Ascending aorta (tissue), 2 donors: Measurements from ENCODE around the gene BABAM2. TPM values are rescaled to one million over a fixed set of nuclear protein-coding genes. Genes with fewer than 3 reads are reported as not detected.

Experiments
- DNase-seq, 2 donors: peaks; one replicate each; pipeline ENCODE4 v3.0.0-alpha.2; 2019; ENCODE audit warnings: low spot score in 2 of 2
- H3K27ac ChIP-seq, 2 donors: fragments of 200-600 bp; sonication (generic); one replicate each; pipeline ENCODE4 v1.5.1; 2016 to 2017; ENCODE audit warnings: mild to moderate bottlenecking in 1 of 2
- H3K27me3 ChIP-seq: fragments of 200-600 bp; sonication (generic); one replicate; pipeline ENCODE4 v1.5.1; 2017
- H3K36me3 ChIP-seq, 2 donors: fragments of 200-600 bp; sonication (generic); one replicate each; pipeline ENCODE4 v1.5.1; 2016
- H3K4me1 ChIP-seq, 2 donors: fragments of 200-600 bp; sonication (generic); one replicate each; pipeline ENCODE4 v1.5.1; 2016 to 2017; ENCODE audit warnings: mild to moderate bottlenecking in 1 of 2
- H3K4me3 ChIP-seq, 2 donors: fragments of 200-600 bp; sonication (generic); one replicate each; pipeline ENCODE4 v1.5.1; 2016 to 2017; ENCODE audit warnings: mild to moderate bottlenecking in 1 of 2
- H3K9me3 ChIP-seq, 2 donors: fragments of 200-600 bp; sonication (generic); one replicate each; pipeline ENCODE4 v1.5.1; 2016
- intact Hi-C: fragments of 100-400 bp; cut with DNase I; formaldehyde crosslinking; loops from one replicate; pipeline ENCODE4 v1.15.1; 2023
- total RNA-seq: library from RNA; depleted of rRNA; stranded (reverse); fragments of >200 nt; gene quantifications from one replicate; pipeline ENCODE4 v1.1.0, GENCODE V29; 2016
- TF ChIP-seq, protein P1 (sequence below), 3 experiments: fragments of 200-600 bp in 2 of 3; fragments of 450-650 bp in 1 of 3; sonication (generic) in 2 of 3; IDR thresholded peaks; one replicate each; pipeline ENCODE4 v1.5.1; 2016 to 2019; ENCODE audit warnings: antibody characterized with exemption in 3 of 3, mild to moderate bottlenecking in 1 of 3, moderate library complexity in 1 of 3

BABAM2 gene
- total RNA-seq, 1 donor from 2014 or later: 19.6 TPM

DNA sequence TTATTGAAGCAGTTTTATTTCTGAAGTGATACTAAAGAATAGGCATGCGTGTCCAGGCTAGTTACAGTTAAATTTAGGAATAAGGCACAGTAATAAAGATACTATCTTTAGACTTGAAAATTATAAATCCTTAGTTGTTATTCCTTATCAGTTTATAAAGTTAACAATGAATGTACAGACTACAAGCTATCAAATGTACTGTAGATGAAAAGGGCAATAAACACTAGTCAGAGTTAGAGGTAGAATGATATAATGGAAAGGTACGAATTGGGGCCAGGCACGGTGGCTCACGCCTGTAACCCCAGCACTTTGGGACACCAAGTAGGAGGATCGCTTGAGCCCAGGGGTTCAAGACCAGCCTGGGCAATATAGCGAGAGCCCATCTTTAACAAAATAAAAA lies 4.2 kb upstream of the BABAM2 start:
- Histone ChIP-seq H3K27me3 (no peaks in the 10 kb centered on the region), H3K4me1 (peaks cover 0 to 18% of the 10 kb centered on the region in 2 donors), H3K4me3 (no peak overlapping the region), H3K27ac (peak overlapping the region in 1 of 2 donors; percentile 90), H3K36me3 (no peaks in the 10 kb centered on the region), H3K9me3 (no peaks in the 10 kb centered on the region)
- DNase-seq: no peak
- intact Hi-C loops: loop anchor here (5.0 kb wide), 1 partner anchor 456 kb away; no protein-coding TSS in a partner anchor
- TF ChIP-seq, protein P1, sequence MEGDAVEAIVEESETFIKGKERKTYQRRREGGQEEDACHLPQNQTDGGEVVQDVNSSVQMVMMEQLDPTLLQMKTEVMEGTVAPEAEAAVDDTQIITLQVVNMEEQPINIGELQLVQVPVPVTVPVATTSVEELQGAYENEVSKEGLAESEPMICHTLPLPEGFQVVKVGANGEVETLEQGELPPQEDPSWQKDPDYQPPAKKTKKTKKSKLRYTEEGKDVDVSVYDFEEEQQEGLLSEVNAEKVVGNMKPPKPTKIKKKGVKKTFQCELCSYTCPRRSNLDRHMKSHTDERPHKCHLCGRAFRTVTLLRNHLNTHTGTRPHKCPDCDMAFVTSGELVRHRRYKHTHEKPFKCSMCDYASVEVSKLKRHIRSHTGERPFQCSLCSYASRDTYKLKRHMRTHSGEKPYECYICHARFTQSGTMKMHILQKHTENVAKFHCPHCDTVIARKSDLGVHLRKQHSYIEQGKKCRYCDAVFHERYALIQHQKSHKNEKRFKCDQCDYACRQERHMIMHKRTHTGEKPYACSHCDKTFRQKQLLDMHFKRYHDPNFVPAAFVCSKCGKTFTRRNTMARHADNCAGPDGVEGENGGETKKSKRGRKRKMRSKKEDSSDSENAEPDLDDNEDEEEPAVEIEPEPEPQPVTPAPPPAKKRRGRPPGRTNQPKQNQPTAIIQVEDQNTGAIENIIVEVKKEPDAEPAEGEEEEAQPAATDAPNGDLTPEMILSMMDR (IDR thresholded peaks at IDR 0.05): no peak

DNA sequence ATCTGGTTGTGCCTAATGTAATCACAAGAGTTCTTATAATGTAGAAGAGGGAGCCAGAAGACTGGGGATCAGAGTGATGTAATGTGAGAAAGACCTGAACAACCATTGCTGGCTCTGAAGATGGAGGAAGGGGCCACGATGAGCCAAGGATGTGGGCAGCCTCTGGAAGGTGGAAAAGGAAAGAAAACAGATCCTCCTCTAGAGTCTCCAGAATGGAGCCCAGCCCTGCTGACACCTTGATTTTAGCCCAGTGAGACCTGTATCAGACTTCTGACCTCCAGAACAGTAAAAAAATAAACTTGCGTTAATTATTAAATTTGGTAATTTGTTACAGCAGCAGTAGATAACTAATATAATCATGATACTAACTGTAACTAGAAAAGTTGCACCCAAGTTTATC lies 3.4 kb upstream of the BABAM2 start:
- no peak for DNase-seq
- Histone ChIP-seq H3K27me3 (no peaks in the 10 kb centered on the region), H3K36me3 (no peaks in the 10 kb centered on the region), H3K9me3 (no peaks in the 10 kb centered on the region), H3K4me1 (peaks cover 0 to 21% of the 10 kb centered on the region in 2 donors), H3K4me3 (no peak overlapping the region), H3K27ac (peak overlapping the region; percentile 90 to 95)
- TF ChIP-seq, protein P1 (IDR thresholded peaks at IDR 0.05): no peak
- intact Hi-C loops: loop anchor here (5.0 kb wide), 1 partner anchor 455 kb away; no protein-coding TSS in a partner anchor

DNA sequence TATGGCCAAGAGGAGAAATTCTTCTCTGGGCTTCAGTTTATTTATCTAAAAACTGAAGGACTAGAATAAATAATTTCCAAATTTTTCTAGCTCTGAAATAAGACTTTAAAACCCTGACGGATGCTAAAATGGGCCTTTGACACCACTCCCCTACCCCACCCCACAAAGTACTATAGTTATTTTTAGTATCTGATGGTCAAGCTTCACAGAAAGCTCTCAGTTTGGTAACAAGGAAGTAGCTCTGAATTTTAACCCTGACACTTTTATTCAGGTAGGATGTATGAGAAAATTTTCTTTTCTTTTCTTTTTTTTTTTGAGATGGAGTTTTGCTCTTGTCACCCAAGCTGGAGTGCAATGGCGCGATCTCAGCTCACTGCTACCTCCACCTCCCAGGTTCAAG lies 2.7 kb upstream of the BABAM2 start:
- H3K27ac ChIP-seq: peak overlapping the region; percentile 90 to 95
- TF ChIP-seq, protein P1 (IDR thresholded peaks at IDR 0.05): no peak
- intact Hi-C loops: loop anchor here (5.0 kb wide), 1 partner anchor 454 kb away; no protein-coding TSS in a partner anchor

GRCh38 chr2:27888790-27889189 lies 1.7 kb upstream of the BABAM2 start:
- Histone ChIP-seq H3K27me3 (no peaks in the 10 kb centered on the region), H3K27ac (peak overlapping the region; percentile 90 to 95), H3K4me1 (peaks cover 0 to 21% of the 10 kb centered on the region in 2 donors), H3K9me3 (no peaks in the 10 kb centered on the region), H3K4me3 (peak overlapping the region; percentile 69 to 72), H3K36me3 (no peaks in the 10 kb centered on the region)
- intact Hi-C loops: loop anchor here (5.0 kb wide), 1 partner anchor 454 kb away; no protein-coding TSS in a partner anchor
- DNase-seq: no peak
- TF ChIP-seq, protein P1 (IDR thresholded peaks at IDR 0.05): no peak

More for the DNA sequence above, 2.7 kb upstream of the BABAM2 start:
- no peak for DNase-seq
- H3K36me3 ChIP-seq: no peaks in the 10 kb centered on the region
- no peak overlapping the region for H3K4me3 ChIP-seq
- peaks cover 0 to 21% of the 10 kb centered on the region in 2 donors for H3K4me1 ChIP-seq
- H3K27me3 ChIP-seq: no peaks in the 10 kb centered on the region
- no peaks in the 10 kb centered on the region for H3K9me3 ChIP-seq

DNA sequence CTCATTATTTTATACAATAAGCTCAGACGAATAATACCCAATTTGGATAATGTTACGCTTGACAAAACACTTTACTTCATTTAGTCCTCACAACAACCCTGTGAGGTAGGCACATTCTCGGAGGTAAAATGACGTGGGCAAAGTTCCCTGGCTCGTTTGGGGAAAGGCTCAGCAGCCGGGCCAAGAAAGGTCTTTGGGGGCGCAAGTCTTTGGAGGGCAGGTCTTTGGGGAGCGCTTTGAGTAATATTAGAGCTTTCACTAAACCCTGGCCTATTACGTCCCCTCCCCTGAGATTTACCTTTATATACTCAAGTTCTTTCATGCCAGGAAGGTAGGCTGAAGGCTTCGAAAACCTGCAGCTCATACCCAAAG lies 769 bp upstream of the BABAM2 start:
- H3K27me3 ChIP-seq: no peaks in the 10 kb centered on the region
- H3K4me1 ChIP-seq: peaks cover 0 to 21% of the 10 kb centered on the region in 2 donors
- TF ChIP-seq, protein P1 (IDR thresholded peaks at IDR 0.05): no peak
- intact Hi-C loops: loop anchor here (1.0 to 5.0 kb wide), 6 partner anchors 65 to 502 kb away; no protein-coding TSS in a partner anchor
- peak overlapping the region; percentile 69 to 72 for H3K4me3 ChIP-seq
- H3K27ac ChIP-seq: peak overlapping the region; percentile 90 to 95
- no peaks in the 10 kb centered on the region for H3K36me3 ChIP-seq
- H3K9me3 ChIP-seq: no peaks in the 10 kb centered on the region
- DNase-seq: no peak
